KMS-11 (cell line): ENCODE measurements around the gene TMEFF1.
"Not testable (repeated sequence)": the region's sequence is repeated elsewhere in the genome, so short reads cannot be mapped to it uniquely, and the experiment has no call there.

Experiments
- H2AFZ ChIP-seq: fragments of 200-600 bp; sonication (generic); 2 replicates; pipeline ENCODE4 v1.6.1; 2016; ENCODE audit warnings: antibody characterized with exemption, mixed run types, low read depth
- H3K27ac ChIP-seq: fragments of 200-600 bp; sonication (generic); 2 replicates; pipeline ENCODE4 v1.6.1; 2016; ENCODE audit warnings: mild to moderate bottlenecking, mixed run types
- H3K27me3 ChIP-seq: fragments of 200-600 bp; sonication (generic); 2 replicates; pipeline ENCODE4 v1.6.1; 2017; ENCODE audit warnings: mild to moderate bottlenecking, low read depth, mixed run types, moderate library complexity; ENCODE audit not compliant: insufficient read depth
- H3K36me3 ChIP-seq: fragments of 200-600 bp; sonication (generic); 2 replicates; pipeline ENCODE4 v1.6.1; 2017; ENCODE audit warnings: mild to moderate bottlenecking, mixed run types; ENCODE audit not compliant: insufficient read depth
- H3K4me1 ChIP-seq: fragments of 200-600 bp; sonication (generic); 2 replicates; pipeline ENCODE4 v1.6.1; 2016; ENCODE audit warnings: mild to moderate bottlenecking, low read depth, mixed run types; ENCODE audit not compliant: poor library complexity, severe bottlenecking
- H3K4me2 ChIP-seq: fragments of 200-600 bp; sonication (generic); 2 replicates; pipeline ENCODE4 v1.7.0; 2016; ENCODE audit warnings: mild to moderate bottlenecking, mixed run types
- H3K4me3 ChIP-seq: fragments of 200-600 bp; sonication (generic); IDR thresholded peaks from 2 replicates; pipeline ENCODE4 v1.6.1; 2017; ENCODE audit warnings: low read depth, low read length, mixed read lengths; ENCODE audit not compliant: insufficient read depth
- H3K79me2 ChIP-seq: fragments of 200-600 bp; sonication (generic); 2 replicates; pipeline ENCODE4 v1.6.1; 2016; ENCODE audit warnings: low read depth, mixed run types; ENCODE audit not compliant: insufficient read depth
- H3K9ac ChIP-seq: fragments of 200-600 bp; sonication (generic); 2 replicates; pipeline ENCODE4 v1.6.1; 2016; ENCODE audit warnings: mild to moderate bottlenecking, mixed run types
- H4K20me1 ChIP-seq: fragments of 200-600 bp; sonication (generic); 2 replicates; pipeline ENCODE4 v1.6.1; 2016; ENCODE audit warnings: mild to moderate bottlenecking, mixed run types; ENCODE audit not compliant: insufficient read depth
- TF ChIP-seq, protein P1 (sequence below): fragments of 200-600 bp; sonication (generic); conservative IDR thresholded peaks from 2 replicates; pipeline ENCODE4 v1.6.1; 2017; ENCODE audit warnings: low read depth, mild to moderate bottlenecking, antibody characterized with exemption, low read length, moderate library complexity, mixed read lengths

The TMEFF1 gene

DNA sequence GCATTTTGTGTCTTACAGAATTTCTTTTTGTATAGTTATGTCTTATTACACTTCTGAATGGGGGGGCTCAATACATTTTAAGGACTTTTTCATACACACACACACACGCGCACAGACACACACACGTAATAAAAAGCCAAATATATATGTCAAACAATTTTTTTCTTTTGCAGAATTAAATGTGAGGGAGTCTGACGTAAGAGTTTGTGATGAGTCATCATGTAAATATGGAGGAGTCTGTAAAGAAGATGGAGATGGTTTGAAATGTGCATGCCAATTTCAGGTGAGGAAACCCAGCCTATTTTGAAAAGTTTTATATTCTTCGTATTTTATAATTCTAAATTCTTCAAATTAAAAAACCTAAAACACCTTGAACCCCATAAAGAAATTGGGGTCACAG, 25.6 kb downstream of the TMEFF1 start:
- Histone ChIP-seq H3K27me3 (no peaks in the 10 kb centered on the region), H3K4me1 (no peaks in the 10 kb centered on the region)

DNA sequence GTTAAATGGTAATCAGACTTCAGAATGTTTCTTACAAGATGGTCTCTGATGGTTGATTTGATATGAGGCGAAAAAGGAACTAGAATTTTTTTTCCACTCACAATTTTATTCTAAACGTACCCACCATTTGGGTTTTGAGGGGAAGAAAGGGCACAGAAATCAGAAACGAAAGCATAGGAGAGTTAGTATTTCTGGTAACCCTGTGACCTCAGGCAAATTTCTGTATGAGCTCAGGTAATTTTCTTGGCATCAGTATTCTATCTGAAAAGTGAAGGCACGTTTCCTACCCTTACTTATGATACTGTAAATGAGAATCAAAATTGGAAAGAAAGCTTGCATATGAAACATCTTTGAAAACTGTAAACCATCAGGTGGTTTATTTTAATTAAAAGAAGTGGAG, 26.5 kb downstream of the TMEFF1 start:
- TF ChIP-seq, protein P1, sequence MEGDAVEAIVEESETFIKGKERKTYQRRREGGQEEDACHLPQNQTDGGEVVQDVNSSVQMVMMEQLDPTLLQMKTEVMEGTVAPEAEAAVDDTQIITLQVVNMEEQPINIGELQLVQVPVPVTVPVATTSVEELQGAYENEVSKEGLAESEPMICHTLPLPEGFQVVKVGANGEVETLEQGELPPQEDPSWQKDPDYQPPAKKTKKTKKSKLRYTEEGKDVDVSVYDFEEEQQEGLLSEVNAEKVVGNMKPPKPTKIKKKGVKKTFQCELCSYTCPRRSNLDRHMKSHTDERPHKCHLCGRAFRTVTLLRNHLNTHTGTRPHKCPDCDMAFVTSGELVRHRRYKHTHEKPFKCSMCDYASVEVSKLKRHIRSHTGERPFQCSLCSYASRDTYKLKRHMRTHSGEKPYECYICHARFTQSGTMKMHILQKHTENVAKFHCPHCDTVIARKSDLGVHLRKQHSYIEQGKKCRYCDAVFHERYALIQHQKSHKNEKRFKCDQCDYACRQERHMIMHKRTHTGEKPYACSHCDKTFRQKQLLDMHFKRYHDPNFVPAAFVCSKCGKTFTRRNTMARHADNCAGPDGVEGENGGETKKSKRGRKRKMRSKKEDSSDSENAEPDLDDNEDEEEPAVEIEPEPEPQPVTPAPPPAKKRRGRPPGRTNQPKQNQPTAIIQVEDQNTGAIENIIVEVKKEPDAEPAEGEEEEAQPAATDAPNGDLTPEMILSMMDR: no peak
- H3K27me3 ChIP-seq: no peaks in the 10 kb centered on the region
- no peaks in the 10 kb centered on the region for H4K20me1 ChIP-seq
- no peak overlapping the region for H2AFZ ChIP-seq
- no peaks in the 10 kb centered on the region for H3K4me1 ChIP-seq
- H3K4me3 ChIP-seq: no peak overlapping the region
- H3K4me2 ChIP-seq: no peak overlapping the region
- no peaks in the 10 kb centered on the region for H3K79me2 ChIP-seq
- H3K27ac ChIP-seq: no peak overlapping the region
- H3K9ac ChIP-seq: no peak overlapping the region
- no peaks in the 10 kb centered on the region for H3K36me3 ChIP-seq

More for the DNA sequence above, 25.6 kb downstream of the TMEFF1 start:
- Histone ChIP-seq H3K9ac (no peak overlapping the region), H3K4me2 (no peak overlapping the region), H3K27ac (no peak overlapping the region), H3K4me3 (no peak overlapping the region), H3K79me2 (no peaks in the 10 kb centered on the region), H2AFZ (no peak overlapping the region), H4K20me1 (no peaks in the 10 kb centered on the region), H3K36me3 (no peaks in the 10 kb centered on the region)
- TF ChIP-seq, protein P1: no peak

DNA sequence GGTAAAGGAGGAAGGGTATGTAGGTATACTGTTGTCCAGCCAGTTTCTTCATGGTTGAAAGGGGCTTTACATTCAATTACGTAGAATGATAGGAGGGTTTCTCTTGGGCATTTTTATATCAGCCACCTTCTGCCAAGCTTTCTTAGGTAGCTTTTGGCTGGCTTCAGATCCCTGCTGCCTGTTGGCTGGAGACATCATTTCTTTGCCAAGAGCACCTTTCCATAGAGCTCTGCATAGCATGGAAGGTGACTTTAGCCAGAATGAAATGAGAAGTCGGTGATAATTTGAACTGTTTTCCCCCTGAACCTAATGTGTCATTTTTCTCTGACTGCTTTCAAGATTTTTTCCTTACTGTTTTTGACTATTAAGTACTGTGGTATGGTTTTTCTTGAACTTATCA, 26.9 kb downstream of the TMEFF1 start:
- Histone ChIP-seq H3K27me3 (no peaks in the 10 kb centered on the region), H2AFZ (no peak overlapping the region)

GRCh38 chr9:100505564-100506159, 32.7 kb downstream of the TMEFF1 start:
- H3K9ac ChIP-seq: no peak overlapping the region
- no peak overlapping the region for H3K27ac ChIP-seq
- no peaks in the 10 kb centered on the region for H3K36me3 ChIP-seq
- no peak overlapping the region for H3K4me2 ChIP-seq
- no peaks in the 10 kb centered on the region for H3K79me2 ChIP-seq
- TF ChIP-seq, protein P1: peak; percentile 95
- H3K4me3 ChIP-seq: no peak overlapping the region
- H3K4me1 ChIP-seq: peaks cover 33% of the 10 kb centered on the region
- no peak overlapping the region for H2AFZ ChIP-seq
- H3K27me3 ChIP-seq: no peaks in the 10 kb centered on the region
- no peaks in the 10 kb centered on the region for H4K20me1 ChIP-seq

More for the DNA sequence above, 26.9 kb downstream of the TMEFF1 start:
- Histone ChIP-seq H3K4me1 (no peaks in the 10 kb centered on the region), H3K4me2 (no peak overlapping the region), H4K20me1 (no peaks in the 10 kb centered on the region), H3K9ac (no peak overlapping the region), H3K27ac (no peak overlapping the region), H3K4me3 (no peak overlapping the region), H3K79me2 (no peaks in the 10 kb centered on the region), H3K36me3 (no peaks in the 10 kb centered on the region)
- TF ChIP-seq, protein P1: no peak

DNA sequence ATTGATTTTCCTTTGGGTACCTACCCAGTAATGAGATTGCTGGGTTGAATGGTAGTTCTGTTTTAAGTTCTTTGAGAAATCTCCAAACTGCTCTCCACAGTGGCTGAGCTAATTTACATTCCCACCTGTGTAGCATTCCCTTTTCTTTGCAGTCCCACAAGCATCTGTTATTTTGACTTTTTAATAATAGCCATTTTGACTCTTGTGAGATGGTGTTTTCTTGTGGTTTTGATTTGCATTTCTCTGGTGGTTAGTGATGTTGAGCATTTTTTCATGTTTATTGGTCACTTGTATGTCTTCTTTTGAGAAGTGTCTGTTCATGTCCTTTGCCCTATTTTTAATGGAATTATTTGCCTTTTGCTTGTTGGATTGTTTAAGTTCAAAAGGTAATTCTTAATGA, 34.4 kb downstream of the TMEFF1 start:
- peak overlapping the region; percentile 33 for H3K4me2 ChIP-seq
- not testable (repeated sequence) for H3K4me3 ChIP-seq, H4K20me1 ChIP-seq, H3K27me3 ChIP-seq, H2AFZ ChIP-seq, H3K27ac ChIP-seq, H3K79me2 ChIP-seq, H3K9ac ChIP-seq, H3K36me3 ChIP-seq
- H3K4me1 ChIP-seq: peaks cover 33% of the 10 kb centered on the region
